SKM-1 treated with dmso at 0.1 percent for 144 hours (cell line): ENCODE measurements around the gene TTLL11.
"Not testable (repeated sequence)": the region's sequence is repeated elsewhere in the genome, so short reads cannot be mapped to it uniquely, and the experiment has no call there.

Source experiments
- DNase-seq: peaks from one replicate; lab custom pipeline; 2025; ENCODE audit not compliant: unreplicated experiment; lab: John Stamatoyannopoulos, UW

TTLL11 gene

DNA sequence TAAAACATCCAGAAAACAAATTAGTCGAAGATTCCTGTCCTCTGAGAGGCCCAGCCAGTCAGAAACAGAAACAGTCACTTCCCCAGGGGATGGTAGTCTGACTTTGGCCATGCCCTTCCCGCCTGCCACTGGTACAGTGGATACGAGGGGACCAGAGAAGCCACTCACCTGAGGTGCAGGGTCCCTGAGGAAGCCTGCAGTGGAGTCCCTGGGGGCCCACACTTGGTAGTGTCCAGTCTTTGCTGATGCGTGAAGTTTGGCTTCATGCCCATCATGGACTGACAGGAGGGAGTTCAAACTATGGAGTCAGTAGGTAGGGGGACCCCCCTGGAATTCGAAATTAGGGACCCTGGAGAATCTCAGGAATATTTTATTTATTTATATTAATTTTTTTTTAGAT, 294.2 kb downstream of the TTLL11 start:
- DNase-seq = no peak

DNA sequence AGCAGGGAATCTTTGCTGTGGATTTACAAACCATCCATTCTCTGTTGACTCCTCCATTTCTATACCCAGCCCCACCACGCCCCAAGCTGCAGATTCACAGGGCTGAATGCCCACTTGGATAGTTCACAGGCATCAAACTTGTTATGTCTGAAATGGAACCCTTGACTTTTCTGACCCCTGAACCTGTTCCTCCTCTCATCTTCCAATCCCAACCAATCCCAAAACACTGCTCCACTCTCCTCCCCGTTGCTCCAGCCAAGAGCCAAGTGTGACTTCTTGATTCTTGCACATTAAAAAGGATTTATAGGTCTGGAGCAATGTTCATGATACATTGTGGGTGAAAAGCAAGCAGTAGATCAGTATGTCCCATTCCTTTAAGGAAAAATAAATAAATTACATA, 296.0 kb downstream of the TTLL11 start:
- no peak for DNase-seq

DNA sequence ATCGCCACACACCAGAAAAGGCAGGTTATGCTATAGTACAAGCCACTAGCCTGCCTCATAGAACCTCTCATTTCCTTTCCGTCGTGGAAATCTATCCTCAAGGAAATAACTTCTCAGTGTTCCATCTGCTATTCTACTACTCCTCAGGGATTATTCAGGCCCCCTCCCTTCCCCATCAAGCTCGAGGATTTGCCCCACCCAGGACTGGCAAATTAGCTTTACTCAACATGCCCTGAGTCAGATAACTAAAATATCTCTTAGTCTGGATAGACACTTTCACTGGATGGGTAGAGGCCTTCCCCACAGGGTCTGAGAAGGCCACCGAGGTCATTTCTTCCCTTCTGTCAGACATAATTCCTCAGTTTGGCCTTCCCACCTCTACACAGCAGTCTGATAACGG, 298.8 kb downstream of the TTLL11 start:
- DNase-seq = not testable (repeated sequence)

DNA sequence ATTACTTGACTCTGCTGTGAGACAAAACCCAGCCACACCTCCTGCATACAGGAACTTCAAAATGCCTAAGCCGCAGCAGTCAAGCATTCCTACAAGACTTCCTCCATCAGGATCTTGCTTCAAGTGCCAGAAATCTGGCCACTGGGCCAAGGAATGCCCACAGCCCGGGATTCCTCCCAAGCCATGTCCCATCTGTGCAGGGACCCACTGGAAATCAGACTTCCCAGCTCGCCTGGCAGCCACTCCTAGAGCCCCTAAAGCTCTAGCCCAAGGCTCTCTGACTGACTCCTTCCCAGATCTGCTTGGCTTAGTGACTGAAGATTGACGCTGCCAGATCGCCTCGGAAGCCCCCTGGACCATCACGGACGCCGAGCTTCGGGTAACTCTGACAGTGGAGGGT, 300.6 kb downstream of the TTLL11 start:
- DNase-seq = not testable (repeated sequence)

DNA sequence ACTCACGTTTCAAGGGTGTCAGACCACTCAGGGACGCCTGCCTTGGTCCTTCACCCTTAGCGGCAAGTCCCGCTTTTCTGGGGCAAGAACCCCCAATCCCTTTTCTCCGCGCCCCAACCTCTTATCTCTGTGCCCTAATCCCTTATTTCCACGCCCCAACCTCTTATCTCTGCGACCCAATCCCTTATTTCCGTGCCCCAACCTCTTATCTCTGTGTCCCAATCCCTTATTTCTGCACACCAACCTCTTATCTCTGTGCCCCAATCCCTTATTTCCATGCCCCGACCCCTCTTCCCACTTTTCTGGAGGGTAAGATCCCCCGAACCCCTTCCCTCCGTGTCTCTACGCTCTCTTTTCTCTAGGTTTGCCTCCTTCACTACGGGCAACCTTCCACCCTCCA, 302.3 kb downstream of the TTLL11 start:
- no peak for DNase-seq

DNA sequence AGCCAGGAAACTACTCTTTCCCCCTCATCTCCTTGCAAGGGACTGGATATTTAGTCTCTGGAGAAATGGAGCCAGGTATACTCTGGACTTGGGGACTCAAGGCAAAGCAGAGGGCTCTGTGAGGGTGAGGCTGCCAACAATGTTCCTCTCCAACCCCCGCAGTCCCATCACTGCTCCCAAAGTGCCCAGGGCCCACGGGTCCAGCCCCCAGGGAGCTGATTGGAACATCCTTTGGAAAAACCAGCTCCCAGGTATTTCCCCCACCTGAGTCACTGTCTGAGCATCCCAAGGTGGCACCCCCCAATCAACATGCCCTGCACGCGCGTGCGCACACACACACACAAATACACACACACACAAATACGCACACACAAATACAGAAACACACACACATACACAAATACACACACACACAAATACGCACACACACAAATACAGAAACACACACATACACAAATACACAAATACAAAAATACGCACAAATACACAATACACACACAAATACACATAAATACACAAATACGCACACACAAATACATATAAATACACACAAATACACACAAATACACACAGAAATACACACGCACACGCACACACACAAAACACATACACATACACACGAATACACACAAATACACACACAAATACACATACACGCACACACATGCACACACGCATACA, 304.3 kb downstream of the TTLL11 start:
- no peak for DNase-seq

DNA sequence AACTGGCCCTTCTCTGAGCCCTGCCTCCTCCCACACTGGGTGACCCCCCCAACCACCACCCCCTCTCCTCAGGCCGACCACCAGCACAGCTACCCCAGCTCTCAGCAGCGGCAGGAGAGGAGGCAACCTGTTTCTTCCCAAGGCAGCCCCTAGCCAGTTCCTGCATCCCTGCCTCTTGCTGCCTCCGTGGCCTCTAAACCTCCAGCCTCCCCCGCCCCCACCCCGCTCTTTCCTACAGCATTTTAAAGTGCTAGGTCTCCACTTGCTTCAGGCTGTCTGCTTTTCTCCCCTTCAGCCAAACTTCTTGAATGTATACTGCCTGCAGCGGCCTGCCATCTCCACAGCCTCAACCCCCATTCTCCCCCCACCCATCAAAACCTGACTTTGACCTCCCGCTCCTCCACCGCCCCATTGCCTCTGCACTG, 306.1 kb downstream of the TTLL11 start:
- no peak for DNase-seq

DNA sequence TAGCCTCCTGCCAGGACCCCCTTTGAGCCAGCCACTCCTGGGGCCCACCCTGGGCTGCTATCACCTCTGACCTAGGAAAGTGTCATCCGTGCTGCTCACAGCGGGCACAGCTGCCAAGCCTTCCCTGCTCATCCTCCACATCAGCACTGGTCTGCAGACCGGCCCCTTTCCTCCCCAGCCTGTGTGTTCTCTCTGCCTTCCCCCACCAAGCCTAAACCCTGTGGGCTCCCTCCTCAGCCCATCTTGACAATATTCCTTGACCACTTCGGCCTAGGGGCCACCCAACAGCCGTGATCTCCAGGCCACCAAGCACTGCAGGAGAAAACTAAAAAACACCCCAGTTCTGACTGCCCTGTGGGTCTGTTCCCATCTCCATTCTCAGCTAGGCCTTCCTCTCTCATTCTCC, 306.6 kb downstream of the TTLL11 start:
- no peak for DNase-seq

DNA sequence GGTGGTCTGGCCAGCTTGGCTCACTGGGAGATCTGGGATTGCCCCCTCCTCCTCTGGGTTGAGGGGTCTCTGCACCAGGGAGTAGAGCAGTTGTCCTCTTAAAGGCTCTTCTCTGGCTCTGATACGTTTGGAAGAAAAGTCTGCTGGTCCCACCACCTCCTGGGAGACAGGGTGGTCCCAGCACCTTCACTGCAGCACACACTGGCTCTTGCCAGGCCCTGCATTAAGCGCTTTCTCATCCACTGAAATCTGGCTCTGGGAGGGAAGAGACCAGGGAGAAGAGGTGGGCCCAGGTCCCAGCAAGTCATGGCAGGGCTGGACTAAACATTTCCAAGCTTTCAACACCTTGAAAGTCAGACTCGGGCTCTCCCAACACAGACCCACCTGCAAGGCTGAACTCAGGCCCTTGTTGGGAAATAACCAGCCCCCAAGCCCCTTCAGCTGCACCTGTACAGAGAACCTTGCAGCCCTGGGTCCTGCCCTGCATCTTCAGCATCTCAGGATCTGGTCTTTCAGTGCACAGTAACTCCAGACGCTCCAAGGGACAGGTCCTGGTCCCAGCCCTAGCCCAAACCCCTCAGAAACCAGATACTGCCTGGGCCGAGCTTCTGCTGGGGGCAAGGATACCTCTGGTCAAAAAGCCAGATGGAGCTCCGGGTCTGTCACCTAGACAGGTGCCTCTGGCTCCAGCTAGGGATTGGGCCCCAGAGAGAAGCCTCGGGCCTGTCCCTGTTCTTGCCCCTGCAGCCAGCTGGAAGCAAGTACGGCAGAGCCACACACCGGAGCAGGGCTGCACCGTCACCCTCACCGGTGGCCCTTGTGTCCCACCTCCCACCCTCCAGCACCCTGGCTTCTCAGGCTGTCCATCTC, 307.2 kb downstream of the TTLL11 start:
- DNase-seq = no peak

DNA sequence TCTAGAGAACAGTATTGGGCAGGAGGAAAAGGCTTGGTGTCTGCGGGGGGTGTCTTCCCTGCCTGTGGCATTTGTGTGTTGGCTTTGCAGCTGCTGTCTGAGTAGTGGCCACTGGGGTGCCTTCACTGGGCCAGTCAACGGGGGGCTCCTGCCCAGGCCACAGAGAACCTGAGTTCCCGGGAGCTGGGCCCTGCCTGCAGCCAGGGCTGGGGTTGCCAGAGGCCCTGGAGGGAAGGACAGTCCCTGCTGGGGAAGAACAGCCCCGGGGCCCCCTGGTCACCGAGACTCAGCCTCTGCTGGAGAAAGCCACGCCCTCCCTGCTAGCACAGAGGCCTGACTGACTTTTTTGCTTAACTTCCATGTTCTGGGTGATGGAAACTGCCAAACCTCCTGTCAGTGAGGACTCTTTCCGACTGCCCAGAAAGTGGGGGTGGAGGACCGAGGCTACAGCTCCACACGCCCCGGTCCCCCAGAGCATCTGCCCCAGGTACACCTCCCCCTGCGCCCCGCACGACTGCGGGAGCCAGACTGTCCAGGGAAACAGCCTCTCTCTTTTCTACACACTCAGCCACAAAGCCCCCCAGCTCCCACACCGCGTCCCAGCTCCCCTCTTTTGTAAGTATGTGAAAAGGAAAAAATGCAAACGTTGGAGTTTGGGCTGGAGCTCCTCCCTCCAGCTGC, 308.2 kb downstream of the TTLL11 start:
- DNase-seq = no peak

DNA sequence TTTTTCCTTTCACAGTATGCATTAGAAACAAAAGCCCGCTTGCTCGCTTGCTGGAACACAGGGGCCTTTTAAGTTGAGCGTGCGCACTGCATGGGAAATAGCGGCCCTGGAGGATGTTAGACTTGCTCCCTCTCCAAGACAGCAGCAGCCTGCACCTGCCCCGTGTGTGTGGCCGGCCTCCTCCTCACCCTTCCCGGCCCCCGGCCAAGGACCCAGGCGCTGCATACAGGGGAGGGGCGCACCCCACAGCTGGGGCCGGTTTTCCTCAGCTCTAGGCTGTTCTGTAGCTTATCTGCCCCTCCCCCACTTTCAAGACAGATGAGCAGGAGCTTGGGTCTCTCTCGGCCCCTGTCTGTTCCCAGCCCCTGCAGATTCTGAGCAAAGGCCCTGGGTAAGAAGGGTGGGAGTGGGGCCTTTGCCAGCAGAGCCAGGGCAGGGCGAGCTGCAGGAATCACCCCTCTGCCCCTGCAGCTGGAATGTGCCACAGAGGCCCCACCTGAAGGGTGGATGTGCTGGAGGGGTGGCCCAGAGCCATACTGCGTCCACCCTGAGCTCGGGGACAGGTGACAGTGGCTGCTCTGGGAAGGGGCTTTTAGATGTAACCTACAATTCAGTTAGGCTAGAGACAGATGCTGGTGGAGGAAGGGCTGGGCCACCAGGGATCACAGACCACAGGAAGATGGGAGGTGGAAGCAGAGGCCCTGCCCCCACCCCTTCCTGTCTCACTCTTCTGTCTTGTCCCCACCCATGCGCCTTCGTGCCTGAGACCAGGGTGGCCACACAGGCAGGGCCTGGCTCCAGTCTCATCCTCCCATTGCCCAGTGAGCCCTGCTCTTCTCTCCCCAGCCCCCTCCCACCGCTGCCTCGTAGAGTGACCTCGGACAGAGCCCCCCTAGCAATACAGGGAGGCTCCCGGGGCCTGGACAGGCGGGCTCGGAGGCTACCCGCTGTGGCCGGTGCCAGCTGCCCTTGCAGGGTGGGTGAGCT, 309.3 kb downstream of the TTLL11 start:
- DNase-seq = no peak

DNA sequence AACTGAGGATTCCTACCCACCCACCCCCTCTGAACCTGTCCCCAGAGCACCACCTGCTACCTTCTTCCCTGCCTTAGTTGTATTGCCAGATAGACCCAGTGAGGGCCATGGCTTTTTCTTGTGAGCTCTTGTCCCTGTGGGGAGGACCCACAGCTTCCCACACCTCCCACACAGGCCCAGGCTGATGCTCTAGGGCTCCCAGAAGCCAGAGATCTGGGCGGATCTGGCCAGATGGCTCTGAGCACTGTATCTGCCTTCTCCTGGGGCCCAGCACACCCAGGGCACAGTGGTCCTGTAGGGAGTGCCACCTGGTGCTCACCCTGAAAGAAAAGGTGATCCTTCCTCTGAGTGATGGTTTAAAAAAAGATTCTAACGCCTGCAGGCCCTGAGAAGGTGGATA, 310.0 kb downstream of the TTLL11 start:
- no peak for DNase-seq

DNA sequence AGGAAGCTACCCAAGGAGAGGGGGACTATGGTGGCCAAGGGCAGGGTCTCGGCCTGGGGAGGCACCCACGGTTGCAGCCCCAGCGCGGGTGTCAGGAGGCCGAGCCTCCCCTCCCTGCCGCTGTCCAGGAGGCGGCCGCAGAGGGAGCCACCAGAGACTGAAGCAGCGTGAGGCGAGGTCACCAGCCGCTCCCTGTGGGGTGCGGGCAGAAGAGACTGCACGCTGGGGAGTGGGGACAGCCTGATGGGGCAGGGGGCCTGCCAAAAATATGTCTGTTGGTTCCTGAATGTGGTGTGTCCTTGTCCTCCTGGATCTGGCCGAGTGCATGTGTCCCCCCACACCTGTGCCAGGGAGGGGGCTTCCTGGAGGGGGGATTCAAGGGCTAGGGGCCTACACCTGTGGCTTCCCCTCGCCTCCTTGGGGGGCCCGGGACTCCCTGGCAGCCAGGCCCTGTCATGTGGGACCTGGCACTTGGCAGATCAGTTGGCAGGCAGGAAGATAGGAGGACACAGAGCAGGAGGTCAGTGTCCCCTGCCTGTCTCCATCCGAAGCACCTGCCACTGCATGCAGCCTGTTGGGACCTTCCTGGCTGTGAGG, 310.5 kb downstream of the TTLL11 start:
- DNase-seq = no peak

DNA sequence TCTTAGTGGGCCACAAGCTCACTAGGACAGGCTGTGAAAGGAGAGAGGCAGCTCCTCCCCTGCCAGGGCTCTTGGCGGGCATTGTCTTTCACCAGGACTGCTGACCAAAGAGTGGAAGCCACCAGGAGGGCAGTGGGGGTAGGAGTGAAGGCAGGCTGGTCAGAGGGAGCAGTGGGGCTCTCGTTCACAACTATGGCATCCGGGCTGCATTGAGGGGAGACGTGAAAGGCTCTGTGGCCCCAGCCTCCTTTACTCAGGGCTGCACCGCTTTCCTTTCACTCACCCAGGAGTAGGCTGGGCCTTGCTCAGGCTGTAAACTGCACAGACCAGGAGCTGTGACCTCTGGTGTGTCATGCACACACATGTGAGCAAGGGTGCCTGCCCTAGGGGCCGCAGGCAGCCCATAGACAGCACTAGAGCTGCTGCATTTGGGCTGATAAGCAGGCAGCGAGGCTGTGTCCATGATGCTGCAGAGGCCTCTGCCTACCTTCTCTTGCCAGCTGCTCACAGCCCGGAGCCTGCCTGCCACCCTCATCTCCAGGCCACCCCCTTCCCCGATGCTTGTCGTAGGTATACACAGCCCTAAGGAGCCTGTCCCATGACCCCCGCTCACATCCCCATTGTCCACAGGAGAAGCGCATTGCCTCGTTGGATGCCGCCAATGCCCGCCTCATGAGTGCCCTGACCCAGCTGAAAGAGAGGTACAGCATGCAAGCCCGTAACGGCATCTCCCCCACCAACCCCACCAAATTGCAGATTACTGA, 311.2 kb downstream of the TTLL11 start:
- no peak for DNase-seq

DNA sequence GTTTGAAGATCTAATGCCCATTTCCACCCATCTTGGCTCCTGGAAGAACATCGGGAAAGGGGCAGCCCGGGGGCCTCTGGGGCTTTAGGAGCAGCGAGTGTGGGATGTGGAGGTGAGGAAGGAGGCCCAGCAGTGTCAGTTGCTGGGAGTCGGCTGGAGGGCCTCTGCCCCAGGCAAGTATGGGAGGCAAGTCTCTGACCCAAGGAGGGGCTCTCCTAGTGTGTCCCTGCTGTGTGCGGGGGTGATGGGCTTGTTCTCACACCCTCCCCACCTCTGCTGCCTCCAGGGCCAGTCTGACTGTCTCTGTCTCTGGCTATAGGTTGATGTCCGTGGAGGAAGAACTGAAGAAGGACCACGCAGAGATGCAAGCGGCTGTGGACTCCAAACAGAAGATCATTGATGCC, 312.0 kb downstream of the TTLL11 start:
- no peak for DNase-seq

DNA sequence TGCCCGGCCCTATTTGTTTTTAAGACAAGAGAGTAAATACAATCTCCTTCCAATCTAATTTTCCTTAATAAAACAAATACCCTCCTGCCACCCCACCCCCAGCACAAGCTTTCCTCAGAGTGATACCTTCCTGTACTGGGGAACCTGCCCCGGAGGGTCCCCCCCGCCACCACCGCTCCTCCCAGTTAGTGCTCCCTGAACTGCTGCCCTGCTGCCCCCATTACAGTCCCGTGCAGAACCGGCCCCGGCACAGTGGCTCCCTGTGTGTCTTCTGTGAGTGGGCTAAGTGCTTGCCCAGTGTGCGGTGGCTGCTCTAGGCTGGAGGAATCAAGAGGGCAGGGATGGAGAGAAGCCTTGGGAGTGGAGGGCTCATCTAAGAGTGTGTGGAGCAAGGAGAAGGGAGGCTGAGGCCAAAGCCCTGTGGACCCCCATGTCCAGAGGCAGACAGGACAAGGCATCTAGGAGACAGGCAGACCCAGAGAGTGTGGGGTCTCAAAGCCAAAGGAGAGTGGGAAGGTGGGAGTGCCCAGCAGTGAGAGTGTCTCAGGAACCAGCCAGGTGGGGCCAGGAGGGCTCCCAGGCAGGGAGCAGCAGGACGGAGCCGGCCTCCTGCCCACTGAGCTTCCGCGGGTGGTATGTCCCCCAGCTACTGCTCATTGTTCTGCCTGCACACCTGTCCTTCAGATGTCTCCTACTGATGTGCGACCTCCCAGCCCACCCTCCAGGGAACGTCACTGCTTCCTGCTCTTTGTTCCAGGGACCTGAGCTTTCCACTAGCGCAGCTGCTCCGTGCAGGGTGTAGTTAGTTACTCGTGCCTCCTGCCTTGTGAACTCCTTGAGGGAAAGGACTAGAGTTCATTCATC, 312.7 kb downstream of the TTLL11 start:
- DNase-seq = no peak

DNA sequence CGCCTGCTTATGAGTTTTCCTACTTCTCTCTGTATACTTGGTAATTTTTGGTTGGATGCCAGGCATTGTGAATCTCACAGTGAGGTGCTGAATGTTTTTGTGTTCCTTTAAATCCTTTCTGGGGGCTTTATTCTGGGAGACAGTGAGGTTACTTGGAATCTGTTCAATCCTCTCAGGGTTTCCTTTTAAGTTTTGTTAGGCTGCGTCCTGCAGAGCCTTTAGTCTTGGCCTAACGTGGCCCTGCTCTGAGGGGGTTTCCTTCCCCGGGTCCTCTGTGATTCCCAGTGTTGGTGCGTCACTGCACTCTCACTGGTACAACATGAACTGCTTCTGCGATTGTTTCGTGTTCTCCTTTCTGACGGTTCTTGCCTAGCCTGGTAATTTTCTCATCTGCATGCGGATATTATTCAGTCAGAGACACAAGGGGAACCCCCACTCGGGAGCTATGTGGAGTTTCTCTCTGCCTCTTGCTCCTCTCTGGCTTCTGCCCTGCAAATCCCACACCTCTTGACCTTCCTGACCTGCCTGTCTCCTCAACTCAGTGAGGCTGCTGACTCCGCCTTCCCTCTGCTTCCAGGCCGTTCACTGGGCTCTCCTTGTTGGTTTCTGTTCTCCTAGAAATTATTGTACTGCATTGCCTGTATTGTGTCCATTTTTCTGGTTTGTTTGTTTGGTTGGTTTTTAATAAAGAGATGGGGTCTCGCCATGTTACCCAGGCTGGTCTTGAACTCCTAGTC, 313.6 kb downstream of the TTLL11 start:
- no peak for DNase-seq
